Vagina (tissue), 2 donors: ENCODE measurements around the gene OTOS. TPM values are rescaled to one million over a fixed set of nuclear protein-coding genes. Genes with fewer than 3 reads are reported as not detected.

ENCODE experiments used
- DNase-seq, 2 donors: peaks; one replicate each; pipeline ENCODE4 v3.0.0-alpha.2; 2017; ENCODE audit errors: extremely low spot score in 2 of 2
- H3K27ac ChIP-seq: fragments of 200-600 bp; sonication (generic); one replicate; pipeline ENCODE4 v1.5.1; 2019
- H3K27me3 ChIP-seq: fragments of 200-600 bp; sonication (generic); one replicate; pipeline ENCODE4 v1.5.1; 2019
- H3K36me3 ChIP-seq, 2 donors: fragments of 200-600 bp; sonication (generic); one replicate each; pipeline ENCODE4 v1.5.1; 2017 to 2019
- H3K4me1 ChIP-seq: fragments of 200-600 bp; sonication (generic); one replicate; pipeline ENCODE4 v1.5.1; 2019
- H3K4me3 ChIP-seq, 2 donors: fragments of 200-600 bp; sonication (generic); 1 replicate in 1 of 2; 2 replicates in 1 of 2; pipeline ENCODE4 v1.5.1; 2016 to 2019
- H3K9me3 ChIP-seq: fragments of 200-600 bp; sonication (generic); one replicate; pipeline ENCODE4 v1.5.1; 2019
- POLR2A ChIP-seq, 2 donors: fragments of 450-650 bp; IDR thresholded peaks; one replicate each; pipeline ENCODE4 v1.6.1; 2017; ENCODE audit warnings: antibody characterized with exemption in 2 of 2, mild to moderate bottlenecking in 2 of 2, moderate library complexity in 2 of 2
- POLR2AphosphoS5 ChIP-seq, 2 donors: sonication (generic); formaldehyde crosslinking; IDR thresholded peaks; one replicate each; pipeline ENCODE4 v1.9.0; 2017; ENCODE audit warnings: antibody characterized with exemption in 2 of 2, mild to moderate bottlenecking in 2 of 2, low read depth in 1 of 2; ENCODE audit not compliant: insufficient read depth in 1 of 2
- intact Hi-C: fragments of 100-400 bp; cut with DNase I; formaldehyde crosslinking; loops from one replicate; pipeline ENCODE4 v1.15.1; 2023
- total RNA-seq: library from RNA; depleted of rRNA; stranded (reverse); fragments of >200 nt; gene quantifications from one replicate; pipeline ENCODE4 v1.2.3, GENCODE V29; 2016
- TF ChIP-seq, protein P1 (sequence below), 3 experiments: fragments of 450-650 bp in 2 of 3; fragments of 200-600 bp in 1 of 3; sonication (generic) in 1 of 3; IDR thresholded peaks; one replicate each; pipeline ENCODE4 v1.5.1; 2017 to 2019; ENCODE audit warnings: antibody characterized with exemption in 3 of 3, mild to moderate bottlenecking in 2 of 3, moderate library complexity in 2 of 3

The OTOS gene
- total RNA-seq, 1 donor from 2014 or later: not detected

DNA sequence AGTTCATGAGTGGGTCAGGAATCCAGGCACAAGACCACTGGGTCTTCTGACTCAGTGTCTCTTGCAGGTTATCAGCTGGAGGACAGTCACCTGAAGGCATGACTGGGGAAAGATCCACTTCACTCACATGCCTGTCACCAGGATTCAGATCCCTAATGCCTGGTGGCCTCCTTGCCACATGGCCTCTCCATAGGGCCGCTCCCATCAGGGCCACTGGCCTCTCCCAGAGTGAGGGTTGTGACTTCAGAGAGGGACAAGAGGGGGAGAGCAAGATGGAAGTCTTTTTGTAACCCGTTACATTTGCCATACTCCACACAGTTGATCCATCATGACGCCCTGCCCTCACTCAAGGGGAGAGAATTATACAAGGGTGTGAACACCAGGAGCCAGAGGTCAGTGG lies 13.0 kb upstream of the OTOS start:
- H3K27me3 ChIP-seq: no peaks in the 10 kb centered on the region
- H3K36me3 ChIP-seq: no peaks in the 10 kb centered on the region
- DNase-seq: no peak
- TF ChIP-seq POLR2AphosphoS5 (IDR thresholded peaks at IDR 0.05; ENCODE audit: insufficient read depth in 1 of 2, low read depth in 1 of 2) (no peak), POLR2A (IDR thresholded peaks at IDR 0.05) (no peak)
- TF ChIP-seq, protein P1, sequence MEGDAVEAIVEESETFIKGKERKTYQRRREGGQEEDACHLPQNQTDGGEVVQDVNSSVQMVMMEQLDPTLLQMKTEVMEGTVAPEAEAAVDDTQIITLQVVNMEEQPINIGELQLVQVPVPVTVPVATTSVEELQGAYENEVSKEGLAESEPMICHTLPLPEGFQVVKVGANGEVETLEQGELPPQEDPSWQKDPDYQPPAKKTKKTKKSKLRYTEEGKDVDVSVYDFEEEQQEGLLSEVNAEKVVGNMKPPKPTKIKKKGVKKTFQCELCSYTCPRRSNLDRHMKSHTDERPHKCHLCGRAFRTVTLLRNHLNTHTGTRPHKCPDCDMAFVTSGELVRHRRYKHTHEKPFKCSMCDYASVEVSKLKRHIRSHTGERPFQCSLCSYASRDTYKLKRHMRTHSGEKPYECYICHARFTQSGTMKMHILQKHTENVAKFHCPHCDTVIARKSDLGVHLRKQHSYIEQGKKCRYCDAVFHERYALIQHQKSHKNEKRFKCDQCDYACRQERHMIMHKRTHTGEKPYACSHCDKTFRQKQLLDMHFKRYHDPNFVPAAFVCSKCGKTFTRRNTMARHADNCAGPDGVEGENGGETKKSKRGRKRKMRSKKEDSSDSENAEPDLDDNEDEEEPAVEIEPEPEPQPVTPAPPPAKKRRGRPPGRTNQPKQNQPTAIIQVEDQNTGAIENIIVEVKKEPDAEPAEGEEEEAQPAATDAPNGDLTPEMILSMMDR (IDR thresholded peaks at IDR 0.05): no peak
- no peak overlapping the region for H3K4me3 ChIP-seq
- intact Hi-C loops: no loop called here
- H3K9me3 ChIP-seq: no peaks in the 10 kb centered on the region
- no peaks in the 10 kb centered on the region for H3K4me1 ChIP-seq
- H3K27ac ChIP-seq: no peak overlapping the region

- H3K27me3 ChIP-seq: no peaks in the 10 kb centered on the region
- no peaks in the 10 kb centered on the region for H3K4me1 ChIP-seq
- TF ChIP-seq, protein P1 (IDR thresholded peaks at IDR 0.05): no peak
- TF ChIP-seq POLR2A (IDR thresholded peaks at IDR 0.05): no peak
- no peak for TF ChIP-seq POLR2AphosphoS5 (IDR thresholded peaks at IDR 0.05; ENCODE audit: insufficient read depth in 1 of 2, low read depth in 1 of 2)
- intact Hi-C loops: no loop called here
- H3K9me3 ChIP-seq: no peaks in the 10 kb centered on the region
- H3K4me3 ChIP-seq: no peak overlapping the region
- no peak overlapping the region for H3K27ac ChIP-seq
- no peaks in the 10 kb centered on the region for H3K36me3 ChIP-seq
- DNase-seq: no peak
Measured at GRCh38 chr2:240151477-240152031, 11.1 kb upstream of the OTOS start.

GRCh38 chr2:240149943-240150784 lies 9.7 kb upstream of the OTOS start:
- DNase-seq: no peak
- intact Hi-C loops: loop anchor here (5.0 kb wide), 1 partner anchor 93 kb away; no protein-coding TSS in a partner anchor
- no peaks in the 10 kb centered on the region for H3K36me3 ChIP-seq
- H3K27me3 ChIP-seq: no peaks in the 10 kb centered on the region
- H3K4me1 ChIP-seq: no peaks in the 10 kb centered on the region
- TF ChIP-seq POLR2AphosphoS5 (IDR thresholded peaks at IDR 0.05; ENCODE audit: insufficient read depth in 1 of 2, low read depth in 1 of 2) (no peak), POLR2A (IDR thresholded peaks at IDR 0.05) (no peak)
- TF ChIP-seq, protein P1 (IDR thresholded peaks at IDR 0.05): peak in 1 of 3 experiments; percentile 17
- no peaks in the 10 kb centered on the region for H3K9me3 ChIP-seq
- H3K27ac ChIP-seq: no peak overlapping the region
- no peak overlapping the region for H3K4me3 ChIP-seq

DNA sequence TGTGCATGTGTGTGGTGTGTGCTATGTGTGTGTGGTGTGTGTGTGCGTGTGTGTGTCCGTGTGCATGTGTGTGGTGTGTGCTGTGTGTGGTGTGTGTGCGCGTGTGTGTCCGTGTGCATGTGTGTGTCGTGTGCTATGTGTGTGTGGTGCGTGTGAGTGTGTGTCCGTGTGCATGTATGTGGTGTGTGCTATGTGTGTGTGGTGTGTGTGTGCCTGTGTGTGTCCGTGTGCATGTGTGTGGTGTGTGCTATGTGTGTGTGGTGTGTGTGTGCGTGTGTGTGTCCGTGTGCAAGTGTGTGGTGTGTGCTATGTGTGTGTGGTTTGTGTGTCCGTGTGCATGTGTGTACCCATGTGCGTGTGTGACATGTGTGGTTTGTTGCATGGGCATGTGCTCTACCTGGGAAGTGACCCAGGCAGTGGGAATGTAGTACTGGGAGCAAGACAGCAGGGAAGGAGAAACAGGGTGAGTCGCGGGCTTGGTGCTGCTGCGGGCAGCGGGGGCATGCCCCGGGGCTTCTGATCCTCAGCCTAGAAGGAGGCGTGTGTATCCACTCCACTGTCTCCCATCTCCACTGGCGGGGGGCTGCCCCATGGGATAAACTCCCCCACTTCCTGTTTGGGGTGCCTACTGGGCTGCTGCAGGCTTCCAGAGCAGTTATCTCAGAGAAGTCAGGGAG lies 7.6 kb upstream of the OTOS start:
- Histone ChIP-seq H3K9me3 (no peaks in the 10 kb centered on the region), H3K4me1 (no peaks in the 10 kb centered on the region), H3K27ac (no peak overlapping the region), H3K4me3 (no peak overlapping the region), H3K27me3 (no peaks in the 10 kb centered on the region), H3K36me3 (no peaks in the 10 kb centered on the region)
- TF ChIP-seq, protein P1 (IDR thresholded peaks at IDR 0.05): no peak
- TF ChIP-seq POLR2A (IDR thresholded peaks at IDR 0.05) (no peak), POLR2AphosphoS5 (IDR thresholded peaks at IDR 0.05; ENCODE audit: insufficient read depth in 1 of 2, low read depth in 1 of 2) (no peak)
- no peak for DNase-seq
- intact Hi-C loops: loop anchor here (5.0 kb wide), 1 partner anchor 91 kb away; no protein-coding TSS in a partner anchor
